ENCODE results near the gene PTEN. TPM values are rescaled to one million over a fixed set of nuclear protein-coding genes. Genes with fewer than 3 reads are reported as not detected.
A peak's percentile ranks its signal among the peaks of the same experiment; 100 is the strongest.
"Not testable (repeated sequence)": the region's sequence is repeated elsewhere in the genome, so short reads cannot be mapped to it uniquely, and the experiment has no call there.

Gene PTEN
- total RNA-seq, 4 donors from 2014 or later, result 90.8 to 146 (median 112) TPM

DNA sequence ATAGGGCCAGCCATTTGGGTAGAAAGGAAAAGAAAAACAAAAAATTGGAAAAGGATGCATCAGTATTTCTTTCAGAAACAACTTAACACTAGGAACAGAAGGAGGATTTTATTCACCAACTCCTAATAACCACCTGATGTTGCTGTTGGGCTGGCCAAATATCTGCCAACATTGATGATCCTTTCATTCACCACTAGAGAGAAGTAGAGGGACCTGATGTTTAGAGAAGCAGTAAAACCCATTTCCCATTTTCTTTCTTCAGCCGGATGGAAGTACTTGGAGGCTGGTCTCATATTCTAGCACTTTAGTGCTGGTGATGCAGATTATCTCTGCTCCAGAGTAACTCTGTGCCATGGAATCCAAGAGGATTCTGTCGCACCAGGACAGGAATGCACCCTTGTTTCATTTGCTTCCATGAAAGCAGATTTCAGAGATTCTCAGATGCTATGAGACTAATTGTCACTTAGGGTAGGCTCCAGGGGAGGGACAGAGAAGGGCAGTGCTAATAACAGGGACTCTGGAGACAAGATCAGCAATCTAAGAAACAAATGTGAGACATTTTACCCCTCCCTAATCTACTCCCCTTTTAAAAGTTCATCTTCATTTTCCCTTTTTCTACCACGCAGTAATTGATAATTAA lies 3.1 kb upstream of the PTEN start:
- Histone ChIP-seq H3K9me3 (no peaks in the 10 kb centered on the region), H3K4me3 (no peak overlapping the region), H3K4me1 (peaks cover 0 to 18% (median 5%) of the 10 kb centered on the region in 3 donors), H3K27me3 (no peaks in the 10 kb centered on the region), H3K27ac (peak overlapping the region in 2 of 4 donors; percentile 98 to 99), H3K36me3 (no peaks in the 10 kb centered on the region)
- WGBS, 2 donors (ENCODE audit: low coverage in 1 of 2), result 39 to 40% methylated on average over 2 to 3 of the region's 3 CpGs
- TF ChIP-seq EP300 (IDR thresholded peaks at IDR 0.05), result no peak
- TF ChIP-seq, protein P1, sequence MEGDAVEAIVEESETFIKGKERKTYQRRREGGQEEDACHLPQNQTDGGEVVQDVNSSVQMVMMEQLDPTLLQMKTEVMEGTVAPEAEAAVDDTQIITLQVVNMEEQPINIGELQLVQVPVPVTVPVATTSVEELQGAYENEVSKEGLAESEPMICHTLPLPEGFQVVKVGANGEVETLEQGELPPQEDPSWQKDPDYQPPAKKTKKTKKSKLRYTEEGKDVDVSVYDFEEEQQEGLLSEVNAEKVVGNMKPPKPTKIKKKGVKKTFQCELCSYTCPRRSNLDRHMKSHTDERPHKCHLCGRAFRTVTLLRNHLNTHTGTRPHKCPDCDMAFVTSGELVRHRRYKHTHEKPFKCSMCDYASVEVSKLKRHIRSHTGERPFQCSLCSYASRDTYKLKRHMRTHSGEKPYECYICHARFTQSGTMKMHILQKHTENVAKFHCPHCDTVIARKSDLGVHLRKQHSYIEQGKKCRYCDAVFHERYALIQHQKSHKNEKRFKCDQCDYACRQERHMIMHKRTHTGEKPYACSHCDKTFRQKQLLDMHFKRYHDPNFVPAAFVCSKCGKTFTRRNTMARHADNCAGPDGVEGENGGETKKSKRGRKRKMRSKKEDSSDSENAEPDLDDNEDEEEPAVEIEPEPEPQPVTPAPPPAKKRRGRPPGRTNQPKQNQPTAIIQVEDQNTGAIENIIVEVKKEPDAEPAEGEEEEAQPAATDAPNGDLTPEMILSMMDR (IDR thresholded peaks at IDR 0.05), result peak in 2 of 4 experiments; percentile 33
- ATAC-seq, result no peak

DNA sequence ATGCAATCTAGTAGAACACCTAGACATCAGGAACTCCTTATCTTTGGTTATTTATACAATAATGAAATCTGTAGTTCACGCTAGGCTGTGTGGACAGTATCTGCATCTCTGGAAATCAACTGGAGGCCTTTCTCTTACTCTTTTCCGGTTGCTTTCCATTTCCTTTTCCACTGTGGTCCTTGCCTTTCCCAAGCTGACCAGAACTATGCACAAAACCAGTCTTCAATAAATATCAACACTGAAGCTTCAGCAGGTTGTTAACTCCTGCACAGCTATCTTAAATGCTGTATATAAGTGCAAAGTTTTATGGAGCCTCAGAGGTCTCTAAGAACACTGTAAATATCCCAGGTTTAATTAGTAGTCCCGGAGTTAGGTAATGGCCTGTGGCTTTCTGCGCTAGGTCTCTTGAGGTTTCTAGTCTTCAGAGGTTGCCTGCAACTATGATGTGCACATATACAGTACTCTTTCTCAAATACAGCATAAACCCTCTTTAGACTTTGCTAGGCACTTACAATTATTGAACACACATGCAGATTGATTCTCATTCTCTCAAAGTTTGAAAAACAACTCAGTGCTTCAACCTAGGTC lies 2.5 kb upstream of the PTEN start:
- Histone ChIP-seq H3K36me3 (no peaks in the 10 kb centered on the region), H3K4me1 (peaks cover 0 to 18% (median 5%) of the 10 kb centered on the region in 3 donors), H3K4me3 (peak overlapping the region in 1 of 2 donors; percentile 88), H3K27ac (peak overlapping the region in 3 of 4 donors; percentile 98 to 99 (median 98)), H3K9me3 (no peaks in the 10 kb centered on the region), H3K27me3 (no peaks in the 10 kb centered on the region)
- ATAC-seq, result no peak
- WGBS, 2 donors (ENCODE audit: low coverage in 1 of 2), result 78 to 79% methylated on average over 2 to 4 of the region's 4 CpGs
- no peak for TF ChIP-seq POLR2A (IDR thresholded peaks at IDR 0.05)
- no peak for TF ChIP-seq EP300 (IDR thresholded peaks at IDR 0.05)
- TF ChIP-seq, protein P1 (IDR thresholded peaks at IDR 0.05), result no peak
- no peak for TF ChIP-seq POLR2AphosphoS5 (IDR thresholded peaks at IDR 0.05)

DNA sequence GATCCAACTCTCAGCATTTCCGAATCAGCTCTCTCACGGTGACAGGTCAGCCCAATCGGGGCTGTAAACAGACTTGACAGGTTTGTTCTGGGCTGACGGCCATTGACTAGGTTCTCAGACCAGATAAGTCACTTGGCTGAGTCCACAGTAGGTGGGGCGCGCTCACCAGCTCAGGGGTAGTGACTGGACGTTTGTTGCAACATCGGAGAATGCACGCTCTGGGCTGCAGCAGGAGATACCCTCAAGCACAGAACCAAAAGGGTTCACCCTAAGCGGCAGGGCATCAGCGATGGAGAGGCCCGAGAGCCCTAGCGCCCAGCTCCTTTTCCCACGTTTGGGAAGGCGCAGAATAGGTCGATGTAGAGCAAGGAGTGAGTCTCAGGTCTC lies 1.9 kb upstream of the PTEN start:
- Histone ChIP-seq H3K27me3 (no peaks in the 10 kb centered on the region), H3K4me1 (peaks cover 0 to 18% (median 5%) of the 10 kb centered on the region in 3 donors), H3K27ac (peak overlapping the region; percentile 63 to 99 (median 98)), H3K4me3 (peak overlapping the region; percentile 44 to 88), H3K36me3 (no peaks in the 10 kb centered on the region), H3K9me3 (no peaks in the 10 kb centered on the region)
- peak; percentile 37 for ATAC-seq
- 3% methylated on average over 10 of the region's 16 CpGs; no CpG with 5 or more reads in 1 of the 2 donors for WGBS, 2 donors (ENCODE audit: low coverage in 1 of 2)
- TF ChIP-seq POLR2AphosphoS5 (IDR thresholded peaks at IDR 0.05), result peak; percentile 55
- TF ChIP-seq EP300 (IDR thresholded peaks at IDR 0.05), result no peak

DNA sequence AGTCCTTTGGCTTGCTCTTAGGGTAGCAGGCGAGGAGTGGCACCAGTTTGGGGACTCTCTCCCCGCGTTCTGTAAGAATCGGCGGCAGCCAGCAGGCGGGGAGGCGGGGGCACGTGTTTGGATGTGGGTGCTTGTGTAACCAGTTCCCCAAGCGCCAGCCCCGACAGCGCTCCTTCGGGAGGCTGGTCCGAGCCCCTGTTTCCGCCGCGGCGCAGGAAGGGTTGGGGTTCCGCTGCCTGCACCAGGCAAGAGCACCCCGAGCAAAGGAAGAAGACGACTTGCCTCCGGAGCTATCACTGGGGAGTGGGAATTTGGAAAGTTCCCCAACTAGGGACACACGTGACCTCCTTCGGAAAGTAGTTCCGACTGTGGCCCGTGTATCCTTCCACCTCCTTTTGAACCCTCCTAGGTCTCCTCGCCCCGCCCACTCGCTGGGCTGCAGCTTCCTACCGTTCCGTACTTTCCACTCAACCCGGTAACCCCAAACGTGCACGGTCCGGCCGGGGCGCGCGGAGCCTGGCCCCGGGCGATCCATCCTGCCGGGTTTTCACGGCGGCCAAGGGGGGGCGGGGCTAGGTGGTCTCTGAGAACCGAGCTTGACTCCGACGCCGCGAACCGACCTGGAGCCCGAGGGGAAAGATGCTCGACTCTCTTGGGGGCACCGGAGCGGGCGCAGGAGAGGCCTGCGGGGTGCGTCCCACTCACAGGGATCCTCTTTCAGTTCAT lies 1.3 kb upstream of the PTEN start:
- WGBS, 2 donors (ENCODE audit: low coverage in 1 of 2), result no CpG with 5 or more reads among the region's 57 CpGs
- Histone ChIP-seq H3K4me3 (peak overlapping the region; percentile 44 to 88), H3K27ac (peak overlapping the region; percentile 63 to 99 (median 98)), H3K4me1 (peaks cover 0 to 18% (median 5%) of the 10 kb centered on the region in 3 donors), H3K36me3 (no peaks in the 10 kb centered on the region), H3K9me3 (no peaks in the 10 kb centered on the region), H3K27me3 (no peaks in the 10 kb centered on the region)
- TF ChIP-seq POLR2AphosphoS5 (IDR thresholded peaks at IDR 0.05), result peak; percentile 85
- TF ChIP-seq, protein P1 (IDR thresholded peaks at IDR 0.05), result peak in 3 of 4 experiments; percentile 21 to 30 (median 28)
- TF ChIP-seq EP300 (IDR thresholded peaks at IDR 0.05), result no peak
- peak; percentile 37 to 40 for TF ChIP-seq POLR2A (IDR thresholded peaks at IDR 0.05)
- ATAC-seq, result peak; percentile 92

DNA sequence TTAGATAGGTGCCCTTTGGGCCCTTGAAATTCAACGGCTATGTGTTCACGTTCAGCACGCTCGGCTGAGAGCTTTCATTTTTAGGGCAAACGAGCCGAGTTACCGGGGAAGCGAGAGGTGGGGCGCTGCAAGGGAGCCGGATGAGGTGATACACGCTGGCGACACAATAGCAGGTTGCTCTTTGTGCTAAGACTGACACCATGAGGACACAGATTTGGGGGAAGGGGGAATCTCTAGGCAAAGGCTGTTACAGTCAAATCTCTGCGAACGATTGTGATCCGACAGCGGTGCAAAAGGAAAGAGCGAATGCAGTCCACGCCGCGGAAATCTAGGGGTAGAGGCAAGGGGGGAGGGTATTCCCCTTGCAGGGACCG lies 759 bp upstream of the PTEN start:
- Histone ChIP-seq H3K27me3 (no peaks in the 10 kb centered on the region), H3K27ac (peak overlapping the region; percentile 37 to 99 (median 98)), H3K9me3 (no peaks in the 10 kb centered on the region), H3K4me1 (peaks cover 0 to 21% (median 5%) of the 10 kb centered on the region in 3 donors), H3K36me3 (no peaks in the 10 kb centered on the region), H3K4me3 (peak overlapping the region; percentile 44 to 88)
- peak; percentile 5 for ATAC-seq
- 0 to 1% methylated on average over 11 to 18 of the region's 21 CpGs for WGBS, 2 donors (ENCODE audit: low coverage in 1 of 2)
- TF ChIP-seq POLR2AphosphoS5 (IDR thresholded peaks at IDR 0.05), result no peak
- no peak for TF ChIP-seq EP300 (IDR thresholded peaks at IDR 0.05)
- TF ChIP-seq, protein P1 (IDR thresholded peaks at IDR 0.05), result no peak
- TF ChIP-seq POLR2A (IDR thresholded peaks at IDR 0.05), result no peak

DNA sequence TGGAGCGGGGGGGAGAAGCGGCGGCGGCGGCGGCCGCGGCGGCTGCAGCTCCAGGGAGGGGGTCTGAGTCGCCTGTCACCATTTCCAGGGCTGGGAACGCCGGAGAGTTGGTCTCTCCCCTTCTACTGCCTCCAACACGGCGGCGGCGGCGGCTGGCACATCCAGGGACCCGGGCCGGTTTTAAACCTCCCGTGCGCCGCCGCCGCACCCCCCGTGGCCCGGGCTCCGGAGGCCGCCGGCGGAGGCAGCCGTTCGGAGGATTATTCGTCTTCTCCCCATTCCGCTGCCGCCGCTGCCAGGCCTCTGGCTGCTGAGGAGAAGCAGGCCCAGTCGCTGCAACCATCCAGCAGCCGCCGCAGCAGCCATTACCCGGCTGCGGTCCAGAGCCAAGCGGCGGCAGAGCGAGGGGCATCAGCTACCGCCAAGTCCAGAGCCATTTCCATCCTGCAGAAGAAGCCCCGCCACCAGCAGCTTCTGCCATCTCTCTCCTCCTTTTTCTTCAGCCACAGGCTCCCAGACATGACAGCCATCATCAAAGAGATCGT lies 598 bp downstream of the PTEN start:
- 0 to 4% methylated on average over 2 to 8 of the region's 47 CpGs for WGBS, 2 donors (ENCODE audit: low coverage in 1 of 2)
- H3K36me3 ChIP-seq, H3K27me3 ChIP-seq, H3K9me3 ChIP-seq, ATAC-seq: not testable (repeated sequence)
- Histone ChIP-seq H3K27ac (peak overlapping the region; percentile 68 to 99 (median 98)), H3K4me3 (peak overlapping the region; percentile 44 to 88), H3K4me1 (peaks cover 0 to 34% (median 5%) of the 10 kb centered on the region in 3 donors)

Data from gastroesophageal sphincter (tissue), 4 donors.